Spleen (tissue), 11 donors: Measurements from ENCODE around the gene SPATS2L. TPM values are rescaled to one million over a fixed set of nuclear protein-coding genes. Genes with fewer than 3 reads are reported as not detected.

Experiments used
- DNase-seq: peaks from one replicate; pipeline ENCODE4 v3.0.0-alpha.2; 2020
- H3K27ac ChIP-seq, 8 donors: fragments of 200-600 bp; sonication (generic) in 7 of 8; 1 replicate in 4 of 8; 2 replicates in 4 of 8; pipeline versions ENCODE4 v1.5.0 to v1.8.0; 2016 to 2021; ENCODE audit warnings: inconsistent platforms in 4 of 8, mild to moderate bottlenecking in 4 of 8, moderate library complexity in 1 of 8
- H3K27me3 ChIP-seq, 7 donors: fragments of 200-600 bp; sonication (generic) in 6 of 7; replicated peaks in 1 of 7; 1 replicate in 4 of 7; 2 replicates in 3 of 7; pipeline versions ENCODE4 v1.5.0 to v1.8.0; 2016 to 2021; ENCODE audit warnings: inconsistent platforms in 3 of 7, mild to moderate bottlenecking in 1 of 7
- H3K36me3 ChIP-seq, 6 donors: fragments of 200-600 bp; sonication (generic) in 5 of 6; 1 replicate in 4 of 6; 2 replicates in 2 of 6; pipeline versions ENCODE4 v1.5.0 to v1.8.0; 2016 to 2021; ENCODE audit warnings: inconsistent platforms in 2 of 6
- H3K4me1 ChIP-seq, 6 donors: fragments of 200-600 bp; sonication (generic) in 5 of 6; 1 replicate in 3 of 6; 2 replicates in 3 of 6; pipeline versions ENCODE4 v1.5.0 to v1.8.0; 2016 to 2021; ENCODE audit warnings: inconsistent platforms in 3 of 6
- H3K4me3 ChIP-seq, 8 donors: fragments of 200-600 bp; sonication (generic) in 7 of 8; 1 replicate in 4 of 8; 2 replicates in 4 of 8; pipeline versions ENCODE4 v1.5.0 to v1.8.0; 2016 to 2021; ENCODE audit warnings: inconsistent platforms in 4 of 8, mild to moderate bottlenecking in 4 of 8, moderate library complexity in 2 of 8
- H3K9me3 ChIP-seq, 8 donors: fragments of 200-600 bp; sonication (generic) in 7 of 8; 1 replicate in 4 of 8; 2 replicates in 4 of 8; pipeline versions ENCODE4 v1.5.0 to v1.8.0; 2016 to 2021; ENCODE audit warnings: inconsistent platforms in 4 of 8
- POLR2A ChIP-seq, 3 donors: fragments of 450-650 bp; IDR thresholded peaks; one replicate each; pipeline ENCODE4 v1.5.1; 2017; ENCODE audit warnings: antibody characterized with exemption in 3 of 3, mild to moderate bottlenecking in 1 of 3
- POLR2AphosphoS5 ChIP-seq, 3 donors: sonication (generic); formaldehyde crosslinking; IDR thresholded peaks; one replicate each; pipeline ENCODE4 v1.5.1; 2017; ENCODE audit warnings: antibody characterized with exemption in 3 of 3
- WGBS, 5 donors: extraction: QIAGEN DNeasy Blood & Tissue Kit in 3 of 5; methylation state at CpG; one replicate each; pipeline versions ENCODE4 v1.1.5 to v1.1.7; 2013 to 2018; 5-methylcytosine and 5-hydroxymethylcytosine counted together
- intact Hi-C: fragments of 100-400 bp; cut with DNase I; formaldehyde crosslinking; loops from one replicate; pipeline ENCODE4 v1.15.0; 2023; ENCODE audit warnings: low total_unique reads
- polyA plus RNA-seq, 3 donors: library from polyadenylated mRNA; stranded (reverse); fragments of 200-250 nt; gene quantifications; one replicate each; pipeline ENCODE4 v1.2.1, GENCODE V29; 2013
- total RNA-seq, 7 donors: library from RNA; depleted of rRNA in 3 of 7; stranded (reverse); fragments of >200 nt in 3 of 7; fragmentation: NEBNext Ultra II Directional in 4 of 7; extraction: Animal tissue kit (Norgen Biotek cat#: 25700) in 4 of 7; gene quantifications; one replicate each; pipeline versions ENCODE4 v1.1.0 to v1.2.1, GENCODE V29; 2016 to 2021
- TF ChIP-seq, protein P1 (sequence below), 11 experiments: fragments of 200-600 bp in 7 of 11; fragments of 450-650 bp in 4 of 11; sonication (generic) in 4 of 11; IDR thresholded peaks in 8 of 11; conservative IDR thresholded peaks in 3 of 11; 1 replicate in 7 of 11; 2 replicates in 4 of 11; pipeline versions ENCODE4 v1.4.0 to v1.8.0; 2016 to 2021; ENCODE audit warnings: antibody characterized with exemption in 11 of 11, inconsistent platforms in 4 of 11, mild to moderate bottlenecking in 1 of 11
- donor health status: healthy with polysubstance abuse.
- donor health status: DM: no; HTN: no; CAD: no; lungs with moderate emphysema.
- donor health status: DM: no; HTN: no; CAD: no.
- donor health status: Bipolar disorder and iron deficiency.
- donor health status: healthy.
- donor health status: DM: no; HTN: no; CAD: no.
- donor health status: DM: yes; HTN: yes; CAD: no.

The SPATS2L gene
- total and polyA plus RNA-seq, 10 donors = 9.5 to 84.7 (median 57.2) TPM

DNA sequence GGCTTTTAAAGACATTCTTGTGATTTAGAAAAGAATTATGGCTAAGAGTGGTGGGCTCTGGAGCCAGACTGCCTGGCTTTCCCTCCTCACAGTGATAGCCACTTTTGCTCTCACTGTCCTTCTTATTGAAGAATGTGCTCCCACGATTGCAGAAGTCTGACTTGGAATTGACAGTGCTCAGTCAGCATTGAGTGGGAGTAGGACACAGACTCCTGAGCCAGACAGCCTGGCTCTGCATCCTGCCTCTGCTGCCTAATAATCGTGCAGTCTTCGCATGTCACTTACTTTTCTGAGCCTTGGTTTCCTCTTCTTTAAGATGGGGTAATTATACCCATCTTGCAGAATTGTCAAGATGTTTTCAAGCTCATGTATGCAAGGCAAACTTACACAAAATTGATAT lies 23.3 kb downstream of the SPATS2L start:
- 48 to 80% (median 72%) methylated on average over 3 of the region's 3 CpGs for WGBS, 5 donors
- peak overlapping the region in 1 of 8 donors; percentile 3 for H3K27ac ChIP-seq
- TF ChIP-seq POLR2AphosphoS5 (IDR thresholded peaks at IDR 0.05) (no peak), POLR2A (IDR thresholded peaks at IDR 0.05) (no peak)
- TF ChIP-seq, protein P1, sequence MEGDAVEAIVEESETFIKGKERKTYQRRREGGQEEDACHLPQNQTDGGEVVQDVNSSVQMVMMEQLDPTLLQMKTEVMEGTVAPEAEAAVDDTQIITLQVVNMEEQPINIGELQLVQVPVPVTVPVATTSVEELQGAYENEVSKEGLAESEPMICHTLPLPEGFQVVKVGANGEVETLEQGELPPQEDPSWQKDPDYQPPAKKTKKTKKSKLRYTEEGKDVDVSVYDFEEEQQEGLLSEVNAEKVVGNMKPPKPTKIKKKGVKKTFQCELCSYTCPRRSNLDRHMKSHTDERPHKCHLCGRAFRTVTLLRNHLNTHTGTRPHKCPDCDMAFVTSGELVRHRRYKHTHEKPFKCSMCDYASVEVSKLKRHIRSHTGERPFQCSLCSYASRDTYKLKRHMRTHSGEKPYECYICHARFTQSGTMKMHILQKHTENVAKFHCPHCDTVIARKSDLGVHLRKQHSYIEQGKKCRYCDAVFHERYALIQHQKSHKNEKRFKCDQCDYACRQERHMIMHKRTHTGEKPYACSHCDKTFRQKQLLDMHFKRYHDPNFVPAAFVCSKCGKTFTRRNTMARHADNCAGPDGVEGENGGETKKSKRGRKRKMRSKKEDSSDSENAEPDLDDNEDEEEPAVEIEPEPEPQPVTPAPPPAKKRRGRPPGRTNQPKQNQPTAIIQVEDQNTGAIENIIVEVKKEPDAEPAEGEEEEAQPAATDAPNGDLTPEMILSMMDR (IDR thresholded peaks at IDR 0.05 in 8 of 11, conservative IDR thresholded peaks at IDR 0.05 in 3 of 11) = no peak

DNA sequence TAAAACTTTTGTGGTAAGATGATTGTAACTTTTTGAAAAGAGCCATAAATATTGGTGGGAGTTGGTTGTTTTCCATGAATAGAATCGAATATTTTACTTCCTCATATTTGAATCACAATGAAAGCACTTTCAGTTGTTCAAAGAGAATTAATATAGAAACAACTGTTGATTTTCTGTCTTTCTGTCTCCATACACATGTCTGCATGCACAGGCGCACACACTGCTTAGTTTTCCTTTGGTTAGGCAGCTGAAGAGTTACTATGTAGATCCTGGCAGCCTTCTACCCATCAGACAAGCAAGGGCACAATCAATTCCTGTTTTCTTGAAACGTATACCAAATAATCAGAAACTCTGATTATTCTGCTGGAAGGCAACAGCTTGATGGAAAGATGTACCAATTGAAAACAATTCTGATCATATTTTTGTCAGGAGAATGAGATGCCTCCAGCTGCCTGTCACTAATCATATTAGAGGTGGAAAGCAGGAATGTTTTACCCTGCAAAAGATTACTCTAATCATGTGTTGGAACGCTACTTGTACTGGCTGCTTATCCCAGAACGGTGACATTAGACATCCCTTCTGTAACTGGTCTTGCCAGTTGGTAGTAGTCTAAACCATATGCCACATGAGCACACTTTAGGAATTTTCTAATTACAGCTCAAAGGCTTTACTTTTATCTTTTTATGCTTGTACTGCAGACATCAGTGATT lies 24.0 kb downstream of the SPATS2L start:
- H3K27ac ChIP-seq = no peak overlapping the region
- intact Hi-C loops = no loop called here
- H3K27me3 ChIP-seq = no peaks in the 10 kb centered on the region
- 49 to 64% (median 56%) methylated on average over 5 of the region's 5 CpGs for WGBS, 5 donors
- TF ChIP-seq POLR2AphosphoS5 (IDR thresholded peaks at IDR 0.05) = no peak
- TF ChIP-seq POLR2A (IDR thresholded peaks at IDR 0.05) = no peak
- TF ChIP-seq, protein P1 (IDR thresholded peaks at IDR 0.05 in 8 of 11, conservative IDR thresholded peaks at IDR 0.05 in 3 of 11) = no peak
- no peak overlapping the region for H3K4me3 ChIP-seq
- H3K4me1 ChIP-seq = peaks cover 0 to 22% (median 2%) of the 10 kb centered on the region in 6 donors
- DNase-seq = no peak
- no peaks in the 10 kb centered on the region for H3K36me3 ChIP-seq
- no peaks in the 10 kb centered on the region for H3K9me3 ChIP-seq

More for the DNA sequence above, 23.3 kb downstream of the SPATS2L start:
- Histone ChIP-seq H3K4me3 (no peak overlapping the region), H3K4me1 (peaks cover 0 to 16% (median 0%) of the 10 kb centered on the region in 6 donors), H3K36me3 (no peaks in the 10 kb centered on the region), H3K27me3 (no peaks in the 10 kb centered on the region), H3K9me3 (no peaks in the 10 kb centered on the region)
- intact Hi-C loops = no loop called here
- no peak for DNase-seq

DNA sequence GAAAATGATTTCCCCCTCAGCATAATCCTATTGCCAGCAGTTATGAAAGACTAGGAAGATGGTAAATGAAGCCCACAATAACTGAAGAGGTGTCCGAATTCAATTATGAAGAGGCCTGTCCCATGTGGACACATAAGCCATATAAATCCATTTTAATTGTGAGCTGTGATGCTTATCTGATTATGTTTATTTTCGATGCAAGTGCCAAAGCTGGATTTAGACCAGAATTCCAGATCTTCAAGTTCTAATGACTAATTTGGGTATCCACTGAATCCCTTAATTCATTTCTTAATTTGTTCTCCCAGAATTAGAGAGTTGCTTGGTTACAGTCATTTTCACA lies 24.5 kb downstream of the SPATS2L start:
- no peaks in the 10 kb centered on the region for H3K36me3 ChIP-seq
- no peaks in the 10 kb centered on the region for H3K9me3 ChIP-seq
- TF ChIP-seq POLR2A (IDR thresholded peaks at IDR 0.05) (no peak), POLR2AphosphoS5 (IDR thresholded peaks at IDR 0.05) (no peak)
- TF ChIP-seq, protein P1 (IDR thresholded peaks at IDR 0.05 in 8 of 11, conservative IDR thresholded peaks at IDR 0.05 in 3 of 11) = no peak
- intact Hi-C loops = no loop called here
- no peaks in the 10 kb centered on the region for H3K27me3 ChIP-seq
- WGBS, 5 donors = 85 to 93% (median 89%) methylated on average over 2 of the region's 2 CpGs
- no peak for DNase-seq
- no peak overlapping the region for H3K27ac ChIP-seq
- peaks cover 0 to 27% (median 4%) of the 10 kb centered on the region in 6 donors for H3K4me1 ChIP-seq
- H3K4me3 ChIP-seq = no peak overlapping the region

DNA sequence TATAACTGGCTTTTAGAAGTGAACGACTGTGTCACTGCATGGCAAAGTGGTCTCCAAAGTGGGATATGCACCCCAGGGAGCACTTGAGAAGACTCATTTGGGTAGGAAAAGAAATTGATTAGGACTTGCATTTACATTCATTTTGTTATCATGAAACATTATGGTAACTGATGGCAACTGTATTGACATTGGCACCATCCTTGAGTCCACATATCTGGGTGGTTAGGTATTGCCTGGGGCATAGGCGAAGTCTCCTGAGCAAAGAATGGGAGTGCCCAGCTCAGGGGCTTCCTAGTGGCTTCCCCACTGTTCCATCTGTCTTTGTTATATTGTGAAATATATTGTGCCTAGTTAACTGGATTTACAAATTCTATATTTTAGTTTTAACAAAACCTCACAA lies 29.2 kb downstream of the SPATS2L start:
- peaks cover 0 to 46% (median 23%) of the 10 kb centered on the region in 6 donors for H3K4me1 ChIP-seq
- no peaks in the 10 kb centered on the region for H3K36me3 ChIP-seq
- 93 to 100% (median 95%) methylated on average over 2 of the region's 2 CpGs for WGBS, 5 donors
- no peaks in the 10 kb centered on the region for H3K27me3 ChIP-seq
- intact Hi-C loops = no loop called here
- TF ChIP-seq POLR2A (IDR thresholded peaks at IDR 0.05) = no peak
- TF ChIP-seq, protein P1 (IDR thresholded peaks at IDR 0.05 in 8 of 11, conservative IDR thresholded peaks at IDR 0.05 in 3 of 11) = no peak
- TF ChIP-seq POLR2AphosphoS5 (IDR thresholded peaks at IDR 0.05) = no peak
- H3K4me3 ChIP-seq = no peak overlapping the region
- H3K9me3 ChIP-seq = no peaks in the 10 kb centered on the region
- H3K27ac ChIP-seq = no peak overlapping the region
- no peak for DNase-seq
